Esophagus mucosa (tissue), 1 donor: ENCODE results near the gene B9D2. TPM values are rescaled to one million over a fixed set of nuclear protein-coding genes. Genes with fewer than 3 reads are reported as not detected.
A peak's percentile ranks its signal among the peaks of the same experiment; 100 is the strongest.

ENCODE experiments used
- ATAC-seq: fragments of 200-7000 bp; cut with Tn5 transposase; one replicate; pipeline ENCODE4 v1.9.1; 2020
- total RNA-seq: library from RNA; stranded (reverse); gene quantifications from one replicate; pipeline ENCODE4 v1.2.4, GENCODE V29; 2023
- donor health status: DM: yes; HTN: yes; CAD: no.

B9D2 gene
- total RNA-seq, 1 donor from 2014 or later, result 4.3 TPM

DNA sequence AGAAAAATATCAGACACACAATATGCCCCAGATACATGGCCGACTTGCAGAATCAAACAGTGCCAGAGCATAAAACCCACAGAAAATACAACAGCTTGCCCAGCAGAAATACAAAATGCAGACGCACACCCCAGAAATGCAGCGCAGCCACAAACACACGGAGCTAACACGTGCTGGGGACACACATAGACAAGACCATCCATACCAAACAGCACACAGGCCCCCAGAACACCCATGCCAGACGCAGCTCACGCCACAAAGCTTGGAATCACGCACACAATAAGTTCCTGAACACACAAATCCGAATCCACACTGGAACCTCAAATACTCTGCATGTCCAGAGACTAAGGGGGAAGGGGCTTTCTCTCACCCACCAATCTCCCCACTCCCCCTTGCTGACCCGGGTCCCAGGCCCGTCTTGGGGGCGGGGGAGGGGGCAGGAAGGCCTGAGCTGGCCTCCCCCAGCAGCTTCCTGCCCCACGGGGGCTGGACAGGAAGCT is 36.8 kb downstream of the B9D2 start:
- ATAC-seq, result no peak

DNA sequence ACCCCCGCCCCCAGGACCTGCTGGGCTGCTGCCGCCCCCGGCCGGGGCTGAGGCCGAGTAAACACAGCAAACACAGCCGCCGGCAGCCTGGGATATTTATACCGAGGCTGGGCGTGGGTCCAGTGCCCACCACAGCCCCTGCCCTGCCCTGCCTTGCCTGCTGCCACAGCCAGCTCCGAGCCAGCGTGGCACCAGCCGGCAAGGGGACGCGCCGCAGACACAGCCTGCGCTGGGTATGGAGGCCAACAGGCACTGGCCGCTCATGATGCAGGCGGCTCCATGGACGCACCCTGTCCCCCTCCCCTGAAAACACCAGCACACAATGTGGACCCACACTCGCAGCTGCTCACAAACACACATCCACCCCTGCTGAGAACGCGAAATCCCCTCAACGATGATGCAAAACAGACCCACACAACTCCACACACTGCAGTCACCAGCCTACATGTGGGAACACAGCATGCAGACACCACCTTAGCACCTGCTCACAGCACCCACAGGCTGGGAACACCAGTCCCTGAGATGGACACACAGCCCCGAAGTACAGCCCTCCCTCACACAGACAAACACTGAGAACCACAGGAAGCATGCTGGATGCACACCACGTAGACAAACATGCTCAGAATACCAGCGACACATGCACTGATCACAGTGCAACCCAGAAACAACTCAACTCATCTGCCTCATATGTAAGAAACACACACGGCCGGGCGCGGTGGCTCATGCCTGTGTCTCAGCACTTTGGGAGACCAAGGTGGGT is 37.8 kb downstream of the B9D2 start:
- ATAC-seq, result peak; percentile 0

DNA sequence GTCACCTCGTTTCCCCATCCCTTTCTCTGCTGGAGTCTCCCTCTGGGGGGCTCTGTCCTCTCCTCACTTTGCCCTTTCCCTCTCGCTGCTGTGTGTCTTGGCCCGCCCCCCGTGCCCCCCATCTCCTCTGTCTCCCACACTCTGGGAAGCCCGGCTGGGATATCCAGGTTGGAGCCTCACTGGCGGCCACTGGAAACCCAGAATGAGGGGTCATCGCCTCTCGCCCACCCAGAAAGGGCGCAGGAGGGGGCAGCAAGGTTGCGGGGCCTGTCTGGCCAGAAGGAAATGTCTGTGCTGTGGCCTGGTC is 38.4 kb downstream of the B9D2 start:
- ATAC-seq, result no peak

DNA sequence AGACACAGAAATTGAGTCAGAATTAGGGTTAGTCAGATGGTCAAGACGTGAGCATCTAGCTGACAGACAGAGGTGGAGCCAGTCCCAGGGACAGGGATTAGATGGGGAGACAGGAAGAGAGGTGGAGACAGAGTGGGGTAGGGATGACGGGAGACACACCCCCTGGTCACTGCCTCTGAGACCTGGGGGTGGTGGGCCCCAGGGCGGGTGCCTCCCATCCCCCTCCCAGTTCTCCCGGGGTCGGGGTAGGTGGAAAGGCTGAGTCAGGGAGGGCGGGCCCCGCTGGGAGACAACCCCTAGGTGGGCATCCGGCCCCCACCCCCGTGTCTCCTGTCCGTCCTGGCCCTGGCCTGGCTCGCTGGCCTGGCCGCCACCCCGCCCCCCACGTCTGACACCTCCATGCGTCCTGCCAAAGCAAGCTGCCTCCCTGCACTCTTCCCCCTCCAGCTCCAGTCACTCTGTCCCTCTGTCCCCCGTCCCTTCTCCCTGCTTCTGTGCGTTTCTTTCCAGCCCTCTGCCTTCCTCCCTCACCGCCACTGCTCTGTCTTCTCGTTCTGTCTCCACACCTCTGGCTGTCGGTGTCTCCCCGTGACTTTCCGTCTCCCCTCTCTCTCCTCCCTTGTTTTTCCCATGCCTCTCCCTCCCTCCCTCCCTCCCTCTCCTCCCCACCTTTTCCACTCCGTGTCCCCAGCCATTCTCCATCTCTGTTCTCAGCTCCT is 38.9 kb downstream of the B9D2 start:
- ATAC-seq, result peak; percentile 0

DNA sequence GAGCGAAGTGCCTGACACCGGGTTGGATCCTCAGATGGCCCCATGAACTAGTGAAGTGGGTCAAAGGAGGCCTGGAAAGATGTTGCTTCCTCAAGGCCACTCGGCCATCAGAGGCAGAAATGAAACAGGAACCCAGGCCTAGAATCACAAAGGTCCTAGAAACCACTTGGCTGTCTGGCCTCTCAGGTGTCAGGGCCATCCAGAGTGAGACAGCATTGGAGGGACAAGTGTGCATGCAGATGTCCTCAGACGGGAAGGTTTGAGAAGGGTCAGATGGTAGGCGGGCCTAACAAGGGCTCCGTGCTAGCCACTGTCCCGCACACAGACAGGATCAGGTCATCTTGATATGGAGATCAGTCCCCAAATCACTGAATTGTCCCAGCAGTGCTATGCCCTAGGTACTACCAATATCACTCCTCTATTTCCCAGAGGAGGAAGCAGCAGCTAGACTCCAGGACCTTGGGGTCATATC is 39.7 kb downstream of the B9D2 start:
- ATAC-seq, result no peak

DNA sequence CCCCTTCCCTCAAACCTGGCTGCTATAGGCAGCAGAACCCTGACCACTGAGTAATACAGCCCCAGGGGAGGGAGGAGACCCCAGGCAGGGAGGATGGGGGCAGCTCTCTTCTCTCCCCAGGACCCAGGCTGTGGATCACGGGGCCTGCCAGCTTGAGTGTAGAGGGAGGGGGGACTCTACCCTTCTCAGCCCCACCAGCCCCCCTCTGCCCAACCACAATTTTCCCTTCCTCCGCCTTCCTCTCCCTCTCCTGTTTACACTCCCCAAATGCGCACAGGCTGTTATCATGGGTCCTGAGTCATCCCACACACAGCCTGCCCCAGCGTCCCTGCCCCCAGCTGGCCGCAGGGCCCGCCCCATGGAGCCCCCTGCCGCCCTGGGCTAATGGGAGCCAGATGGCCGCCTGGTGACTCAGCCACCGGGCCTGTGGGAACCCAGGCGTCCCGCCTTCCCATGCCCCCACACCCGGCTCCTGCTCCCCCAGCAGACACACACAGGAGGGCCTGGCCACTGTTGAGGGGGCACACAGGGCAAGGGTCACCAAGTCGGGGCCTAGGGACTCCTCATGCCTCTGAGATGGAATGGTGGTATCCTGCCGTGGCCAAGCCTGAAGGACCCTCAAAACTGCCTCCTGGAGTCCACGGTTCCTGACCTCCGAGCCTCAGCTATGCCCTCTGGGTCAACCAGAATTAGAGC is 40.4 kb downstream of the B9D2 start:
- no peak for ATAC-seq

DNA sequence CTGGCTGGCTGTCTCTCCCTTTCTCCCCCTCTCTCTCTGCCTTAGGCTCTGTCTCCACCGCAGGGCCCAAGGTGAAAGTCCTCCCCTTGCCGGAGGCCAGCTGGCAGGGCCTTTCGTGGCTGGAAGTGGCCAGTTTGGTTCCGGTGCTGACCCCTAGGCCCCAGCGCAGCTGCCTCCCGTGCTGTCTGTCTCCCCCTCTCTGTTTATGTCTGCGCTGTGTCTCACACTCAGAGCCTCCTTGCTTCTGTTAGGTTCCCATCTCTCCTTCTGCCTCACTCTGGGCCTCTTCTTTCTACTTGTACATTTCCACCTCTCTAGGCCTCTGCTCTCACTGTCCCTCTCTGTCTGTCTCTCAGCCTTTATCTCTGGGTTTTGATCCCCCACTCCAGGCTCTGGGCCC is 40.9 kb downstream of the B9D2 start:
- no peak for ATAC-seq

DNA sequence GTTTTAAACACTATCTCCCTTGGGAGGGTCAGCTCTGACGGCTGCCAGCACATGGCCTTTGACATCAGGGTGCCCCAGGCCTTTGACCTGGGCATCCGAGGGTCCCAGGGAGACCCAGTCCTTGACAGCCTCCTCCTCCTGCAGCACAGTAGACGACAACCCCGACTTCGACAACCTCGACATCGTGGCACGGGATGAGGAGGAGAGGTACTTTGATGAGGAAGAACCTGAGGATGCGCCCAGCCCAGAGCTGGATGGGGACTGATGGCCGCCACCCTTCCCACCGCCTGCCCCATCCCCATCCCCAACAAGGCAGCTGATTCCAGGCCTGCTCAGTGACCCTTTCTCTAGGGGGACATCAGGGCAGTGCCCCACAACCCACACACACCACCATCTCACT is 41.5 kb downstream of the B9D2 start:
- no peak for ATAC-seq

DNA sequence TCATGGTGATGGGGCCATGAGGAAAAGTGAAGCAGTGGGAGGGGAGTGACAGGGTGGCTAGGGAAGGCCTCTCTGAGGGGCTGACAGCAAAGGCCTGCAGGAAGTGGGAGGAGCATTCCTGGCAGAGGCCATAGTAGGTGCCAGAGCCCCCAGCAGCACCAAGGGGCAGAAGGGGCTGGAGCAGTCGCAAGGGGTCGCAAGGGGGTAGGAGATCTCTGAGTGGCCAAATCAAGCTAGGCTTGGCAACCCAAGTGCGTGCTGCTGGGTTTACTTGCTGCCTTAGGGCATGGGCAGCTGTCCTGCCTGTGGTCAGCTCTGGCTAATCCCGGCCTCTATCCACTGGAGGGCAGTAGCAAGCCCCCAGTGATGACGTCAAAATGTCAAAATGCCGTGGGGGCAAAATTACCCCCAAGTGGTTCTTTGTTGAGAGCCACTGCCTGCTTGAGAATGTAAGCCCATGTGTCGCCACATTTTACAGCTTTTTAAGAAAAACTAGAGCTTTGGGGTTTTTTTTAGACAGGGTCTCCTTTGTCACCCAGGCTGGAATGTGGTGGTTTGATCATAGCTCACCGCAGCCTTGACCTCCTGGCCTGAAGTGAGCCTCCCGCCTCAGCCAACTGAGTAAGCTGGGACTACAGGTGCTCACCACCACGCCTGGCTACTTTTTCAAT is 42.2 kb downstream of the B9D2 start:
- ATAC-seq, result no peak

DNA sequence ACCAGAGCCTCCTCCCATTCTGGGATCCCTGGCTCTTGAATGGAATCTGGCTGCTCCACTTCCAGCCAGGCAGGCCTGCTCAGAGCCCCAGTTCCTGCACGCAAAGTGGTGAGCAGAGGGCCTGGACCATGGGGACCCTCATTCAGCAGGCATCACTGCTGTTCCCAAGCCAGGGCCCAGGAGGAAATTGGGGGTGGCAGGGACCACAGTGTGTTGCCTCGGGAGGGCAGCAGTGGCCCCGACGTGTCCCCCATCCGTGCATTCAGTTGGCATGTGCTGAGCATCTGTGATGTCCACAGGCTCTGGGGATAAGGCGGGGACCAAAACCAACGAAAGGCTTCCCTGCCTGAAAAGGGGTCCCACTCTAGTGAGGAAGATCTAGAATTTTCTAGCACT is 42.7 kb downstream of the B9D2 start:
- no peak for ATAC-seq

DNA sequence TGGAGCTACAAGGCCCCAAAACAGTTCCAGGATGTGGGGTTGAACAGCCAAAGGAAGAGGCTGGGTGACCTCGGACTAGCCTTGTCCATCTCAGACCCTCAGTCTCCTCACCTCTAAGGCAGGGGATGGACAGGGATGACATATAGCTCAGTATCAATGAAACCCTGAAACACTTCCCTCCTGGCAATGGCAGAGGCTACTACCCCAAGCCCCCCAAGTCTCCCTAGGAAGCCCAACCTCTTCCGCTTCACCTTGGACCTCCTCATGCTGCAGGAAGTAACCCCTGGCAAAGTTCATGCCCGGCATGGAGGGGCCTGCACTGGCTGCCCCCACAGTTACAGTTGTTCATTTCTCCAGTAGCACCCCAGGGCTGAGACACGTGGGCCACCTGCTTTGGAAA is 43.4 kb downstream of the B9D2 start:
- no peak for ATAC-seq

DNA sequence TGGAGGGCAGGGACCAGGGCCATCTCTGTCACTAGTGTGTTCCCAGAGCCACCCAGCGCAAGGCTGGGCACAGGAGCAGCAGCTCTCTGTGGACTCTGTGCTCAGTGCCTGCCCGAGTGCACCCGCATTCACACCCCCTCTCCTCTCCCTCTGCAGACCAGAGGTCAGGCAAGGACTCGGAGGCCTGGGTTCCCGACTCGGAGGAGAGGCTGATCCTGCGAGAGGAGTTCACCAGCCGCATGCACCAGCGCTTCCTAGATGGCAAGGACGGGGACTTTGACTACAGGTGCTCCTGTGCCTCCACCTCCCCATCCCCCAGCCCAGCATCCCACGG is 43.8 kb downstream of the B9D2 start:
- ATAC-seq, result no peak

DNA sequence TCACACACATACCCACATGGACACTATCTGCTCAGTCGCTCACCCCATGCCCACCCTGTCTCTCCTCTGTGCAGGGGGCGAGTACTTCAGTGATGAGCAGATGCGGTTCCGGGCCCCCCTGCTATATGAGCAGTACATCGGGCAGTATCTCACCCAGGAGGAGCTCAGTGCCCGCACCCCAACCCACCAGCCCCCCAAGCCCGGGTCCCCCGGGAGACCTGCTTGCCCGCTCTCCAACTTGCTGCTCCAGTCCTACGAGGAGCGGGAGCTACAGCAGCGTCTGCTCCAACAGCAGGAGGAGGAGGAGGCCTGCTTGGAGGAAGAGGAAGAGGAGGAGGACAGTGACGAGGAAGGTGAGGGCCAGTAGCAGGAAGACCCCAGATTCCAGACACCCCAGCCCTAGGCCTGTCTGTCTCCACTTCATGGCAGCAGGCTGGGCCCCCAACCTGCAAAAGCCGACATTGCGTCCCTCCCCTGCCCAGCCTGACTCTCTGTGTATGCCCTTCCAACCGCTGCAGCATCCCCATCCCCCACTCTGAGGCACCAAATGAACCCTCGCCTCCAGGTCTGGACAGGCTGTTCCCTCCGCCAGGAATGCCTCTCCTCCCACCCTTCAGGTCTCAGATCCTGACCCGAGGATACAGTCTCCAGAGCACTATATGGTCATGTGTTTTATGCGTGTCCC is 44.3 kb downstream of the B9D2 start:
- no peak for ATAC-seq

DNA sequence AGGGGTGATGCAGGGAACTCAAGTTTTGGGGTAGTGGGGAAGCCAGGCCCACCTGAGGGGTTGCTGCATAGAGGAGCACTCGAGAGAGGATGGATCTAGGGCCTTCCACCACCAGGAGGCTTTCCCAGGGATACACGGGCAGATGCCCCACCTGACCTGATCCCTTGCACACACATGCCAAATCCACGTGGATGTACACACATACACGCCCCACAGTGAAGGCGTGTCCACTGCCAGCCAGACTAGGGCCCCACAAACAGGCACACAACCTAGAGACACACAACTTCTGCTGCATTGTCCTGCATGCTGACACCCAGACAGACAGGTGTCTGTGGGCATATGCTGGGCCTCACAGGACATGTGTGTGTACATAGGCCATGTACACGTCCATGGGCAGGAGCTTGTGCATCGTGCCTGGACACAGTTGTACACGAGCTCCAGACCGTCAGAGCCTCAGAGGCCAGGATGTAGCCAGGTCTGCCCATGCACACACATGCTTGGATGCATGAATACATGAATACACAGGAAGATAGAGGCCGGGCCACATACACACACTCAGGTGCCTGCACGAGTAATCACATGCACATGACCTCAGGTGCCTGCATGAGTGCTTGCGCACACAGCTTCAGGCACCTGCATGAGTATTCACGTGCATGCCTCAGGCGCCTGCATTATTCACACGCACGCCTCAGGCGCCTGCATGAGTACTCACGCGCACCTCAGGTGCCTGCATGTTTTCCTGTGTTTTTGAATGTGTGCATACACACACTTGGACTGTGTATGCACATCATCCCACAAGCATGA is 45.1 kb downstream of the B9D2 start:
- peak; percentile 3 for ATAC-seq

DNA sequence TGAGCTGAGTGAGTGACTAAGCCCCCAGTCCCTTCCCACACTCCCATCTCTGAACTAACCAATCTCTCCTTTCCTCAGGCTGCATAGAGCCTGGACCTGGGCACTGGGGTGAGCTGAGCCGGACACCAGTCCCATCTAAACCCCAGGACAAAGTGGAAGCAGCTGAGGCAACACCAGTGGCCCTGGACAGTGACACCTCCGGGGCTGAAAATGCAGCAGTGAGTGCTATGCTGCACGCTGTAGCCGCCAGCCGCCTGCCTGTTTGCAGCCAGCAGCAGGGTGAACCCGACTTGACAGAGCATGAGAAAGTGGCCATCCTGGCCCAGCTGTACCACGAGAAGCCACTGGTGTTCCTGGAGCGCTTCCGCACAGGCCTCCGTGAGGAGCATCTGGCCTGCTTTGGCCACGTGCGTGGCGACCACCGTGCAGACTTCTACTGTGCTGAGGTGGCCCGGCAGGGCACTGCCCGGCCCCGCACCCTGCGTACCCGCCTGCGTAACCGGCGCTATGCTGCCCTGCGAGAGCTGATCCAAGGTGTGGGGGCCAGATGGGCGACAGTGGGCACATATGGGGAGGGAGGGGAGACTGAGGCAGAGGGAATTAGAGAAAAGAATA is 47.5 kb downstream of the B9D2 start:
- no peak for ATAC-seq

DNA sequence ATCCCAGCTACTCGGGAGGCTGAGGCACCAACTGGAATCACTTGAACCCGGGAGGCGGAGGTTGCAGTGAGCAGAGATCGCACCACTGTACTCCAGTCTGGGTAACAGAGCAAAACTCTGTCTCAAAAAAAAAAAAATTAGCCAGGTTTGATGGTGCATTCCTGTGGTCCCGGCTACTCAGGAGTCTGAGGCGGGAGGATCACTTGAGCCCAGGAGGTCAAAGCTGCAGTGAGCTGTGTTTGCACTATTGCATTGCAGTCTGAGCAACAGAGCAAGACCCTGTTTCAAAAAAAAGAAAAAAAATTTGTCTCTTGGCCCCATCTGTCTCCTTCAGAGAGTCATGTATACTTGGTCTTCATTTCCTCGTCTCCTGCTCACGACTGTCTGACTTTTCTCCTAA is 52.3 kb downstream of the B9D2 start:
- ATAC-seq, result no peak

DNA sequence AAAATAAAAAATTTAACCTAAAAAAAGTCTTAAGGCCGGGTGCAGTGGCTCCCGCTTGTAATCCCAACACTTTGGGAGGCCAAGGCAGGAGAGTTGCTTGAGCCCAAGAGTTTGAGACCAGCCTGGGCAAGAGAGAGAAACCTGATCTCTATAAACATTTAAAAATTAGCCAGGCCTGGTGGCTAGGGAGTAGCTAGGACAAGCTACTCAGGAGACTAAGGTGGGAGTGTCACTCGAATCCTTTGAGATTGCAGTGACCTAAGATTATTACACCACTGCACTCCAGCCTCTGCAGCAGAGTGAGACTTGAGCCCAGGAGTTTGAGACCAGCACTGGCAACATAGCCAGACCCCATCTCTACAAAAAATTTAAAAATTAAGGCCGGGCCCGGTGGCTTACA is 52.9 kb downstream of the B9D2 start:
- no peak for ATAC-seq

DNA sequence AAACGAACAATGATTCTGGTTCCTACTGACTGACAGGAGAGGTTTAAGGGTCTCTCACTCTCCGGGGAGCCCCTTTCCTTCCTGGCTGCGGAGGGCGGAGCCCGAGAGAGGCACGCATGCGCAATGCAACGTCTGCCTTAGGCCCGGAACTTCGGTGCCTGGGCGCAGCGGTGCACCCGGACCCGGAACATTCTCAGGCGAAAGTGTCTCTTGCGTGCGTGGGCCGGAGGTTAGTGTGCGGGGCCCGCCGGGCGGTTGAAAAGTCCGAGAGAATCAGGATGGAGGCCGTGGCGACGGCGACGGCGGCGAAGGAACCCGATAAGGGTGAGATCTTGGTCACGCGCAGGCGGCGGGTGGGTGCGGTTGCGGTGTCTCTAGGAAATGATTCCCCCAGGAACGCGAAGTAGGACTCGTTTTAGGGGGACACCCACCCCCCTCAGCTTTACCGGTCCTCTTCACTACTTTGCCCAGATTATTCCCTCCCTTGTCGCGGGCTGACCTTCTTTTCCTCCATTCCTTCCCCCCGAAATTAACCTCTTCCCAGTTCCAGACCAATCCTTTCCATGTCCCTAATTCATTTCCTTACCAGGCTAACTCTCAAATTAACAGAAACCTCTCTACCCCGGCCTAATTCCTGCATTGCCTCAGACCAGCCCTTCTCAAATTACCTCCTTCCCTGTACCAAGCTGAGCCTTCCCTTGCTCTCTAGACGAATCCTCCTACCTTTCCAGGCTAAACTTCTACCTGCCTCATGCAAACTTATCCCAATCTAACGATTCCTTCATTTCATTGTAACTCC is 53.7 kb downstream of the B9D2 start, which contains the start of gene CCDC97:
CCDC97 (plus strand) TSS at position 140 of the 799 bp plus-strand sequence; CDS start at position 279, 139 bp downstream.
- ATAC-seq, result peak; percentile 74

DNA sequence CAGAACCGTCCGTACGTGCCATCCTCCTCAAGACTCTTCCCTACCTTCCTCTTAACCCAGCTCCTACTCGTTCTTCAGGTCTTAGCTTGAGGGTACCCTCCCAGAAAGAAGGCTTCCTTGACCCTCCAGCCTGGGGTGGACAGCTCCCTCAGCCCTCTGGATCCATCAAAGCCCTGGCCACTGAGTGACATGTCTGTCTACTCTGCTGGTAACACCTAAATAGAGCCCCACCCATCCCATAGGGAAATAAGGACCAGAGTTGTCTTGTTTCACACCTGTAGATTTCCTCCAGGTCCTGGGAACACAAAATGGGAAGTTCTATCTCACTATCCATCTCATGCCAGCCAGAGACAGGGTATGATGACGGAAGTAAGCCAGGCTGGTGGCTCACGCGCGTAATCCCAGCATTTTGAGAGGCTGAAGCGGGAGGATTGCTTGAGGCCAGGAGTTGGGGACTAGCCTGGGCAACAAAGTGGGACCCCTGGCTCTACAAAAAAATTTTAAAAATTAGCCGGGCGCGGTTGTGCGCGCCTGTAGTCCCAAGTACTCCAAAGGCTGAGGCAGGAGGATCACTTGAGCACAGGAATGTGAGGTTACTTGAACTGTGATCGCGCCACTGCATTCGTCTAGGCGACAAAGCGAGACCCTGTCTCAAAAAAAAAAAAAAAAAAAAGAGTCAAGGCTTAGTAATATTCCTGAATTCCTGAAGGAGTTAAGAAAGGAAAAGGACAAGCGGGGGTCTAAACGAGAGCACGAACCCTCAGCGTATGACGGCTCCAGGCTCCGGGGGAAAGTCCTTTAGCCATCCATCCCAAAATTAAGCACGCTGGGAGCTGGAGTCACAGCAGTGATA is 54.5 kb downstream of the B9D2 start:
- ATAC-seq, result peak; percentile 44
